ENCODE data around the gene JMJD7. TPM values are rescaled to one million over a fixed set of nuclear protein-coding genes. Genes with fewer than 3 reads are reported as not detected.

Gene JMJD7
- polyA plus RNA-seq, 2 of the 4 experiments (the other 2 are of a cell fraction) = 3.4 to 3.8 TPM

- Histone ChIP-seq H3K4me1 (peaks cover 11% of the 10 kb centered on the region; the same call in 1 of the 3 replicates), H3K9me3 (no peaks in the 10 kb centered on the region), H3K4me2 (no peak overlapping the region), H3K4me3 (no peak overlapping the region), H3K27ac (peak overlapping the region in 1 of 2 experiments; percentile 26; a peak in 1 of 6 replicates)
- POLR2A ChIA-PET = no interaction called here
- ATAC-seq (no peak), FAIRE-seq (no peak), DNase-seq (ENCODE audit: low read depth in 1 of 2, low spot score in 1 of 2) (no peak)
- no peak for TF ChIP-seq JUN (IDR thresholded peaks at IDR 0.05)
- TF ChIP-seq KDM5A (IDR thresholded peaks at IDR 0.05) = no peak
- no peak for TF ChIP-seq RFX5 (IDR thresholded peaks at IDR 0.05)
- 94% methylated on average over 4 of the region's 4 CpGs for WGBS (ENCODE audit: missing lambda C conversion rate)
- CTCF ChIA-PET = no interaction called here
These were observed 36.4 kb upstream of the JMJD7 start for GRCh38 chr15:41791547-41791937.

- ATAC-seq = no peak
- Histone ChIP-seq H3K4me3 (no peak overlapping the region), H3K9me3 (no peaks in the 10 kb centered on the region), H3K27ac (no peak overlapping the region), H3K4me2 (no peak overlapping the region), H3K4me1 (peaks cover 11% of the 10 kb centered on the region; the same call in 1 of the 3 replicates)
- CTCF ChIA-PET = interaction anchor here (1.4 to 1.5 kb wide), 2 partner anchors 12 to 19 kb away, joined by 4 to 7 read pairs; partner anchors contain the start of gene MAPKBP1
- DNase-seq (ENCODE audit: low read depth in 1 of 2, low spot score in 1 of 2) = no peak
- TF ChIP-seq ZFP36 (IDR thresholded peaks at IDR 0.05; ENCODE audit: borderline replicate concordance, partially characterized antibody) = no peak
- no peak for TF ChIP-seq EHF (CRISPR knock-in tag; IDR thresholded peaks at IDR 0.05)
- no peak for TF ChIP-seq JUN (IDR thresholded peaks at IDR 0.05)
- TF ChIP-seq CHD4 (IDR thresholded peaks at IDR 0.05; ENCODE audit: borderline replicate concordance) = no peak
- 91% methylated on average over 5 of the region's 5 CpGs for WGBS (ENCODE audit: missing lambda C conversion rate)
- POLR2A ChIA-PET = no interaction called here
- no peak for FAIRE-seq
These were observed 35.8 kb upstream of the JMJD7 start for GRCh38 chr15:41792000-41792637.

DNA sequence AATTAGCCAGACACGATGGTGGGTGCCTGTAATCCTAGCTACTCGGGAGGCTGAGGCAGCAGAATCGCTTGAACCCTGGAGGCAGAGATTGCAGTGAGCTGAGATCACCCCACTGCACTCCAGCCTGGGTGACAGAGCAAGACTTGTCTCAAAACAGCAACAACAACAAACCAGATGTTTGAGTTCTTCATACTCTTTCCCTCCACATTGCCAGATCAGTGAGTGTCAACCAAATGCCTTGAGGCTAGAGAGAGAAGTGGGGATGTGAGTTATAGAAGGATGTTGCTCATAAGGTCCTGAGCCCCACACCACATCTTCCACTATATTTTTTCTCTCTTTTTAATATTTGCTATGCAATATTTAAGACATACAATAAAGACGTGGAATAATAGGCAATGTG is 33.8 kb upstream of the JMJD7 start:
- H3K4me3 ChIP-seq = no peak overlapping the region
- FAIRE-seq (no peak), ATAC-seq (no peak), DNase-seq (ENCODE audit: low read depth in 1 of 2, low spot score in 1 of 2) (no peak)
- POLR2A ChIA-PET = no interaction called here
- CTCF ChIA-PET = interaction anchor here (0.6 to 1.4 kb wide), 3 partner anchors 17 to 273 kb away, joined by 3 to 5 read pairs (median 3); no protein-coding TSS in a partner anchor
- WGBS (ENCODE audit: missing lambda C conversion rate) = 87% methylated on average over 4 of the region's 4 CpGs
- no peak overlapping the region for H3K27ac ChIP-seq
- H3K4me1 ChIP-seq = peaks cover 11% of the 10 kb centered on the region; the same call in 1 of the 3 replicates
- no peaks in the 10 kb centered on the region for H3K9me3 ChIP-seq
- TF ChIP-seq ZSCAN20 (CRISPR knock-in tag; IDR thresholded peaks at IDR 0.05) (no peak), ZC3H11A (IDR thresholded peaks at IDR 0.05) (no peak)
- H3K4me2 ChIP-seq = no peak overlapping the region

GRCh38 chr15:41795996-41796856 is 31.7 kb upstream of the JMJD7 start:
- TF ChIP-seq MAFK (IDR thresholded peaks at IDR 0.05; ENCODE audit: partially characterized antibody) (peak; percentile 88), ATOH8 (CRISPR knock-in tag; IDR thresholded peaks at IDR 0.05; ENCODE audit: low read depth) (no peak)
- Histone ChIP-seq H3K4me2 (no peak overlapping the region), H3K4me1 (0 out of 3 replicates have a peak, but pooled peaks cover 2% of the 10 kb centered on the region), H3K4me3 (no peak overlapping the region), H3K9me3 (no peaks in the 10 kb centered on the region), H3K27ac (no peak overlapping the region)
- 93% methylated on average over 10 of the region's 10 CpGs for WGBS (ENCODE audit: missing lambda C conversion rate)
- ChIA-PET CTCF (interaction anchor here (0.9 to 3.3 kb wide), 2 partner anchors 15 to 23 kb away, joined by 4 to 17 read pairs; no protein-coding TSS in a partner anchor), POLR2A (no interaction called here)
- DNase-seq (ENCODE audit: low read depth in 1 of 2, low spot score in 1 of 2) (no peak), FAIRE-seq (no peak), ATAC-seq (no peak)

DNA sequence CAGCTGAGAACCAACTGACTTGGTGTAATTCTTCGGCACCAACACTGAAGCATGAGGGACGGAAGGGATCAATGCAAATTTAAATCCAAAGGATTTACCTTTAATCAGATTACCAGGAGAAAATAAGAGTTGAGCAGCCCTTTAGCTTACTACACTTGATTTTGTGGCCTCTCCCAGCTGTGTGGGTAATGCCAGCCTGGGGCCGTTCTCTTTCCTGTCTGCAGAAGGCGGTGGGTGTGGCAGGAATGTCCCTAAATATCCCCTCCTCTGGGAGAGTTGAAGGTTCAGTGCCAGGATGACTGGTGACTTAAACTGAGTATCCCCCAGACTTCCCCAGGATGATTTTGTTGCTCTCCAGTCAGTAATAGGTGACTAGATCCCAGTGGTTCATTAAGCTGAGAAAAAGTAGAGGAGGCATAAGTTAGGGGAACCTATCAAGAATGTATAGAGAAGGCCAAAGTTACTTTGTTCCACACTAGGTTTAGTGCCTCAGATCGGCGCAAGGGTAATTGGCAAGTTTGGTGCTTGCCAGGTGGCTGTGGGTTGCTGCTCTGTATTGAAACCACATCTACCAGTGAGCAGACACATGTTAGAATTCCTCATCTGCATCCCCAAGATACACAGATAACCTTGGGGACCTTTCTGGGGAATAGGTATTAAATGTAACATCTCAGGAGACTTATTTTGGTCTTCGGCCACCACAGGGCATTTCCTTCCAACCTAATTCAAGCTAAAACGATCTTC is 30.5 kb upstream of the JMJD7 start:
- Histone ChIP-seq H3K4me1 (no peaks in the 10 kb centered on the region), H3K27ac (no peak overlapping the region), H3K4me2 (no peak overlapping the region), H3K9me3 (no peaks in the 10 kb centered on the region), H3K4me3 (no peak overlapping the region)
- WGBS (ENCODE audit: missing lambda C conversion rate) = 91% methylated on average over 8 of the region's 8 CpGs
- FAIRE-seq (no peak), ATAC-seq (no peak), DNase-seq (ENCODE audit: low read depth in 1 of 2, low spot score in 1 of 2) (no peak)
- CTCF ChIA-PET = interaction anchor here (0.9 to 3.3 kb wide), 2 partner anchors 9 to 14 kb away, joined by 3 to 17 read pairs; no protein-coding TSS in a partner anchor
- POLR2A ChIA-PET = no interaction called here
- TF ChIP-seq CHD2 (IDR thresholded peaks at IDR 0.05; ENCODE audit: low read length, partially characterized antibody) = no peak
- TF ChIP-seq, protein P1, sequence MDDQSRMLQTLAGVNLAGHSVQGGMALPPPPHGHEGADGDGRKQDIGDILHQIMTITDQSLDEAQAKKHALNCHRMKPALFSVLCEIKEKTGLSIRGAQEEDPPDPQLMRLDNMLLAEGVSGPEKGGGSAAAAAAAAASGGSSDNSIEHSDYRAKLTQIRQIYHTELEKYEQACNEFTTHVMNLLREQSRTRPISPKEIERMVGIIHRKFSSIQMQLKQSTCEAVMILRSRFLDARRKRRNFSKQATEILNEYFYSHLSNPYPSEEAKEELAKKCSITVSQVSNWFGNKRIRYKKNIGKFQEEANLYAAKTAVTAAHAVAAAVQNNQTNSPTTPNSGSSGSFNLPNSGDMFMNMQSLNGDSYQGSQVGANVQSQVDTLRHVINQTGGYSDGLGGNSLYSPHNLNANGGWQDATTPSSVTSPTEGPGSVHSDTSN (IDR thresholded peaks at IDR 0.05) = no peak
- no peak for TF ChIP-seq USF2 (IDR thresholded peaks at IDR 0.05)
- TF ChIP-seq FOXS1 (CRISPR knock-in tag; IDR thresholded peaks at IDR 0.05) = no peak
- TF ChIP-seq CBX8 (IDR thresholded peaks at IDR 0.05) = no peak
- no peak for TF ChIP-seq GATA3 (IDR thresholded peaks at IDR 0.05; ENCODE audit: borderline replicate concordance)
- TF ChIP-seq ZFP36 (IDR thresholded peaks at IDR 0.05; ENCODE audit: borderline replicate concordance, partially characterized antibody) = no peak
- TF ChIP-seq ATOH8 (CRISPR knock-in tag; IDR thresholded peaks at IDR 0.05; ENCODE audit: low read depth) = no peak
- TF ChIP-seq FOSL2 (IDR thresholded peaks at IDR 0.05) = no peak
- no peak for TF ChIP-seq FOSL2 (CRISPR knock-in tag; IDR thresholded peaks at IDR 0.05)
